ENCODE data around the gene LNX1. TPM values are rescaled to one million over a fixed set of nuclear protein-coding genes. Genes with fewer than 3 reads are reported as not detected.

Gene LNX1
- total RNA-seq, 1 donor from 2014 or later = 5.4 TPM

DNA sequence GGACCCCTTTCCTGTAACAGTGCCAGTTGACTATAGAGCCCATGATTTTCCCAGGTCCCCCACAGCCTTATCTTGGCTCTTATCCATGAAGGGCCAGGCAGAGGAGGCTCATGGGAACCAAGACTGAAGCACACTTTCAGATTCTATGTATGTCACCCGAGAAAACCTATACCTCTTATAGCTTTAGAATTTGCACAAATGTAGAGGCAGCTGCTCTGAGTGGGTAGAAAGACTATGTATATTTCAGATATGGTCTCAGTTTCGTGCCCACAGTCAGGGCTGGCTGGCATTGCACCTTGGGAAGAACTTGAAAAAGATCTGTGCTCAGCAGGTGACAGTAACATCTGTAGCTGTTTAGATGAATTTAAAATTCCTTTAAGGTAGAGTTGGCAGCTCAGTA lies 8.3 kb upstream of the LNX1 start:
- Histone ChIP-seq H3K4me1 (no peaks in the 10 kb centered on the region), H3K4me3 (no peak overlapping the region), H3K27ac (no peak overlapping the region), H3K27me3 (ENCODE audit: low read depth) (no peaks in the 10 kb centered on the region), H3K36me3 (no peaks in the 10 kb centered on the region), H3K9me3 (no peaks in the 10 kb centered on the region)
- no peak for TF ChIP-seq CTCF (IDR thresholded peaks at IDR 0.05)
- DNase-seq (no peak), ATAC-seq (no peak)
- intact Hi-C loops (cut with DNase I) = no loop called here

DNA sequence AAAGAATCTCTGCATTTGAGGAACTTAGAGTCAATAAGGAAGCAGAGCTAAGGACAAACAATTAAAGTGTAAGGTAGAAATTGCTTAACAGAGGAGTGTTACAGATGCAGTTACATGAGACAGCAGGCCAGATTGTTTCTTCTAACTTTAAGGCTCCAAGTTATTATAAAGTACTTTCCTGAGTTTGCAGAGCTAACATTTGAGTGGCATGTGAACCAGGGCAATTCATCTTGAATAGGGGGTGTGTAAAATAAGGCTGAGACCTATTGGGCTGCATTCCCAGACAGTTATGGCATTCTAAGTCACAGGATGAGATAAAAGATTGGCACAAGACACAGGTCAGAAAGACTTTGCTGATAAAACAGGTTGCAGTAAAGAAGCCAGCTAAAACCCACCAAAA lies 7.6 kb upstream of the LNX1 start:
- no peak overlapping the region for H3K27ac ChIP-seq
- no peak for DNase-seq
- no peaks in the 10 kb centered on the region for H3K27me3 ChIP-seq (ENCODE audit: low read depth)
- H3K36me3 ChIP-seq = no peaks in the 10 kb centered on the region
- no peaks in the 10 kb centered on the region for H3K9me3 ChIP-seq
- ATAC-seq = no peak
- intact Hi-C loops (cut with DNase I) = no loop called here
- TF ChIP-seq CTCF (IDR thresholded peaks at IDR 0.05) = no peak
- H3K4me3 ChIP-seq = no peak overlapping the region
- H3K4me1 ChIP-seq = no peaks in the 10 kb centered on the region

GRCh38 chr4:53598483-53598882 lies 7.2 kb upstream of the LNX1 start:
- H3K36me3 ChIP-seq = no peaks in the 10 kb centered on the region
- no peak for TF ChIP-seq CTCF (IDR thresholded peaks at IDR 0.05)
- no peaks in the 10 kb centered on the region for H3K4me1 ChIP-seq
- no peak overlapping the region for H3K27ac ChIP-seq
- DNase-seq = no peak
- H3K9me3 ChIP-seq = no peaks in the 10 kb centered on the region
- no peak for ATAC-seq
- no peak overlapping the region for H3K4me3 ChIP-seq
- intact Hi-C loops (cut with DNase I) = no loop called here
- no peaks in the 10 kb centered on the region for H3K27me3 ChIP-seq (ENCODE audit: low read depth)

- H3K4me3 ChIP-seq = no peak overlapping the region
- H3K4me1 ChIP-seq = peaks cover 6% of the 10 kb centered on the region
- no peak for ATAC-seq
- no peaks in the 10 kb centered on the region for H3K36me3 ChIP-seq
- no peaks in the 10 kb centered on the region for H3K27me3 ChIP-seq (ENCODE audit: low read depth)
- H3K27ac ChIP-seq = no peak overlapping the region
- no peak for TF ChIP-seq CTCF (IDR thresholded peaks at IDR 0.05)
- DNase-seq = no peak
- intact Hi-C loops (cut with DNase I) = no loop called here
- no peaks in the 10 kb centered on the region for H3K9me3 ChIP-seq
Measured at GRCh38 chr4:53596901-53597300, 5.6 kb upstream of the LNX1 start.

DNA sequence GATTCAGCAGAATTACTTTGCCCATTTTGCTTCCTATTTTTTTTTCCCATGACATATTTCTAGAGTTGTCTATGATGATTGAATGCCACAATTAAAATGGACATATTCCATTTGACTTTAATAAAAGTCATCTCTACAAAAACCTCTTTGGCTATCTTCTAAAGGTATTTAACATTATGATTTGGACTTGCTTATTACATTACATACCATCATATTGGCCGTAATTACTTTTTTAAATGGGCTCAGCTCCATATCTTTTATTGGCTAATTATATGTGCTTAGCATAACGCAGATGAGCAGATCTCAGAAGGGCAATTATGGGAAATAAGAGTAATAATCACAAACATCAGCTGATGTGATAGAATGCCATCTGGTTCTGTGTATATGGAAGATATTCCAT lies 4.5 kb upstream of the LNX1 start:
- DNase-seq (no peak), ATAC-seq (no peak)
- Histone ChIP-seq H3K27ac (no peak overlapping the region), H3K4me3 (no peak overlapping the region), H3K9me3 (no peaks in the 10 kb centered on the region), H3K4me1 (peaks cover 8% of the 10 kb centered on the region), H3K36me3 (no peaks in the 10 kb centered on the region), H3K27me3 (ENCODE audit: low read depth) (no peaks in the 10 kb centered on the region)
- intact Hi-C loops (cut with DNase I) = no loop called here
- no peak for TF ChIP-seq CTCF (IDR thresholded peaks at IDR 0.05)

DNA sequence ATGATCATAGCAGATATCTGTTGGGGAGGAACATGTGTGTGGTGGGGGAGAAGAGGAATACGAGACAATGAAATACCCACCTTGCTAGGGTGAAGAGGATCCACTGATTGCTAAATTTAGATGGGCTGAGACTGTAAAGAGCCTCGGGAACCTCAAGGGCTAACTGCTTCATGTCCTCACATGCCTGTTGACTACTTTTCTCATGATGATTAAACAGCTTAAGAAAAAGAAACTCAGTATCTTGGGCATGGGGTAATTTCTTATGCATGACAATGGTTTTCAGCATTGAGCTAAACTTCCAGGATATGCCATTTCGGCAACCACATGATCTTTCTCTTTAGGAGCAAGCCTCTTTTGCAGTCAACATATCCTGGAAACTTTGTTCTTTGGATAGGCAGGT lies 3.9 kb upstream of the LNX1 start:
- no peak for TF ChIP-seq CTCF (IDR thresholded peaks at IDR 0.05)
- no peak for ATAC-seq
- DNase-seq = no peak

More for the DNA sequence above, 3.9 kb upstream of the LNX1 start:
- Histone ChIP-seq H3K9me3 (no peaks in the 10 kb centered on the region), H3K36me3 (no peaks in the 10 kb centered on the region), H3K27me3 (ENCODE audit: low read depth) (no peaks in the 10 kb centered on the region), H3K27ac (no peak overlapping the region), H3K4me3 (no peak overlapping the region), H3K4me1 (peaks cover 8% of the 10 kb centered on the region)
- intact Hi-C loops (cut with DNase I) = no loop called here

Data from lower lobe of right lung (tissue), 2 donors.